Fibroblast of lung (primary cell): ENCODE data around the gene PDGFB. TPM values are rescaled to one million over a fixed set of nuclear protein-coding genes. Genes with fewer than 3 reads are reported as not detected.

Experiments
- DNase-seq, 2 donors: peaks; one replicate each; pipeline versions ENCODE4 v3.0.0 to v3.0.0-alpha.2; 2010; ENCODE audit warnings: low read depth in 2 of 2
- H2AFZ ChIP-seq: 2 replicates; pipeline ENCODE4 v1.5.1; 2012; ENCODE audit warnings: low read length, control low read depth, inconsistent platforms
- H3K27ac ChIP-seq: 2 replicates; pipeline ENCODE4 v1.5.1; 2011; ENCODE audit warnings: low read length, control low read depth; ENCODE audit not compliant: insufficient read depth
- H3K27me3 ChIP-seq: 2 replicates; pipeline ENCODE4 v1.5.1; 2011; ENCODE audit warnings: mild to moderate bottlenecking, low read length; ENCODE audit not compliant: control insufficient read depth, insufficient read depth
- H3K36me3 ChIP-seq: 2 replicates; pipeline ENCODE4 v1.5.1; 2011; ENCODE audit warnings: low read length; ENCODE audit not compliant: control insufficient read depth, insufficient read depth
- H3K4me1 ChIP-seq: 2 replicates; pipeline ENCODE4 v1.5.1; 2011; ENCODE audit warnings: low read length; ENCODE audit not compliant: control insufficient read depth, insufficient read depth; ENCODE audit errors: extremely low read depth
- H3K4me2 ChIP-seq: 2 replicates; pipeline ENCODE4 v1.5.1; 2011; ENCODE audit warnings: low read length, control low read depth; ENCODE audit not compliant: insufficient read depth; ENCODE audit errors: extremely low read depth
- H3K4me3 ChIP-seq, 4 experiments: fragments of 200-600 bp in 1 of 4; sonication (generic) in 1 of 4; replicated peaks in 1 of 4; 2 replicates each; pipeline ENCODE4 v1.5.1; 2011 to 2016; ENCODE audit warnings: low read length in 4 of 4, low read depth in 3 of 4, mild to moderate bottlenecking in 3 of 4, control low read depth in 2 of 4, inconsistent platforms in 1 of 4, mixed read lengths in 1 of 4; ENCODE audit not compliant: insufficient read depth in 1 of 4; ENCODE audit errors: control extremely low read depth in 1 of 4
- H3K79me2 ChIP-seq: 2 replicates; pipeline ENCODE4 v1.5.1; 2012; ENCODE audit warnings: mild to moderate bottlenecking, low read length, inconsistent platforms; ENCODE audit not compliant: control insufficient read depth, insufficient read depth
- H3K9ac ChIP-seq: 2 replicates; pipeline ENCODE4 v1.5.1; 2011; ENCODE audit warnings: mild to moderate bottlenecking, low read length, control low read depth; ENCODE audit not compliant: insufficient read depth
- H3K9me3 ChIP-seq: 2 replicates; pipeline ENCODE4 v1.5.1; 2012; ENCODE audit warnings: low read depth, low read length; ENCODE audit not compliant: control insufficient read depth, insufficient read depth
- H4K20me1 ChIP-seq: 2 replicates; pipeline ENCODE4 v1.5.1; 2011; ENCODE audit warnings: low read length; ENCODE audit not compliant: control insufficient read depth, insufficient read depth; ENCODE audit errors: extremely low read depth
- CTCF ChIP-seq, 2 donors: IDR thresholded peaks in 1 of 2; conservative IDR thresholded peaks in 1 of 2; 1 replicate in 1 of 2; 2 replicates in 1 of 2; pipeline ENCODE4 v1.5.1; 2011 to 2012; ENCODE audit warnings: low read length in 2 of 2, control low read depth in 1 of 2, inconsistent platforms in 1 of 2, low read depth in 1 of 2, mild to moderate bottlenecking in 1 of 2
- EZH2 ChIP-seq: IDR thresholded peaks from 2 replicates; pipeline ENCODE4 v1.5.1; 2012; ENCODE audit warnings: low read length, control low read depth, mild to moderate bottlenecking; ENCODE audit errors: missing control alignments
- polyA plus RNA-seq, 2 donors: library from polyadenylated mRNA; depleted of rRNA in 1 of 2; stranded (reverse) in 1 of 2; unstranded in 1 of 2; fragments of >200 nt; gene quantifications; 2 replicates each; pipeline ENCODE4 v1.2.1, GENCODE V29; 2011 to 2012; ENCODE audit warnings: missing spikeins in 1 of 2
- total RNA-seq: library from RNA; depleted of rRNA; stranded (reverse); fragments of >200 nt; gene quantifications from 2 replicates; pipeline ENCODE4 v1.2.1, GENCODE V29; 2014

PDGFB gene
- total and polyA plus RNA-seq, 2 donors (not counting 1 experiment from before 2014, with no cell fraction given): under 0.01 to 0.50 TPM

GRCh38 chr22:39177456-39177775 is 67.4 kb downstream of the PDGFB start:
- TF ChIP-seq CTCF (conservative IDR thresholded peaks at IDR 0.05 in 1 of 2, IDR thresholded peaks at IDR 0.05 in 1 of 2; ENCODE audit: low read depth in 1 of 2, low read length in 2 of 2) (no peak), EZH2 (no peak)
- Histone ChIP-seq H3K27me3 (no peaks in the 10 kb centered on the region), H3K4me1 (peaks cover 38% of the 10 kb centered on the region), H3K27ac (no peak overlapping the region), H3K9ac (no peak overlapping the region), H4K20me1 (no peaks in the 10 kb centered on the region), H3K9me3 (no peaks in the 10 kb centered on the region), H3K4me2 (no peak overlapping the region), H2AFZ (no peak overlapping the region), H3K79me2 (no peaks in the 10 kb centered on the region), H3K36me3 (no peaks in the 10 kb centered on the region), H3K4me3 (no peak overlapping the region)
- no peak for DNase-seq

DNA sequence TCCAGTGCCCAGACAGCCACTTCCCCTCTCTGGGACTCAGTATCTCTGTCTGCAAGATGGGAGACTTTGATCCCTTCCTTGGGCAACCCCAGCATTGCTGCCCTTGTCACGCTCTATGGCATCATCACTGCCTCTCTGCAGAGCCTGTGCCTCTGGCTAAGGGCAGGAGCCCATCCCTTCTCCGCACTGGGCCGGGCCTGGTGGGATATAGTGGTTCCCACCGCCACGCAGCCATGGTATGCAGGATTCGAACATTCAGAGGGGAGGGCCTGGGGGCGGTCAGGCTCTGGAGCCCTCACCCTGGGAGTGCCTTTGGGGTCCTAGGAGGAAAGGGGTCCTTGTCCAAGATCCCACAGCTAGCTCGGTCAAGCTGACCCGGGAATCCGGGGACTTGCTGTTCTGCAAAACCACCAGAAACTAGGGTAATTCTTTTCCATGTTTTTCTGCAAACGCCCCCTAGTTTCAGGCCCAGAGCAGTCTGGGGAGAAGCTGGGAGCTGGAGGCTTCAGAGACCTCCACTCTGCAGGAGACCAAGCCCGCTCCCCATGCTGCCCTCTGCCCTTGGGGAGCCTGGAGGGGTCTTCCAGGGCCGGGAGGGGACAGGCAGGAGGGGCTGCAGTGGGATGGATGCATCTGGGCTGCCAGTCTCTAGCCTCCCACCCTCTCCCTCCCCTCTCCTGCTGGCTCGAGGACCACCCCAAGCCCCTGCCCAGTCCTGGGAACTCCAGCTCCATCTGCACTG is 67.9 kb downstream of the PDGFB start:
- Histone ChIP-seq H3K27ac (peak overlapping the region; percentile 89), H3K36me3 (no peaks in the 10 kb centered on the region), H4K20me1 (no peaks in the 10 kb centered on the region), H2AFZ (no peak overlapping the region), H3K4me1 (peaks cover 38% of the 10 kb centered on the region), H3K9ac (no peak overlapping the region), H3K4me3 (no peak overlapping the region), H3K9me3 (no peaks in the 10 kb centered on the region), H3K27me3 (no peaks in the 10 kb centered on the region), H3K4me2 (no peak overlapping the region), H3K79me2 (no peaks in the 10 kb centered on the region)
- TF ChIP-seq EZH2: no peak
- TF ChIP-seq CTCF (conservative IDR thresholded peaks at IDR 0.05 in 1 of 2, IDR thresholded peaks at IDR 0.05 in 1 of 2; ENCODE audit: low read depth in 1 of 2, low read length in 2 of 2): no peak
- DNase-seq: no peak

DNA sequence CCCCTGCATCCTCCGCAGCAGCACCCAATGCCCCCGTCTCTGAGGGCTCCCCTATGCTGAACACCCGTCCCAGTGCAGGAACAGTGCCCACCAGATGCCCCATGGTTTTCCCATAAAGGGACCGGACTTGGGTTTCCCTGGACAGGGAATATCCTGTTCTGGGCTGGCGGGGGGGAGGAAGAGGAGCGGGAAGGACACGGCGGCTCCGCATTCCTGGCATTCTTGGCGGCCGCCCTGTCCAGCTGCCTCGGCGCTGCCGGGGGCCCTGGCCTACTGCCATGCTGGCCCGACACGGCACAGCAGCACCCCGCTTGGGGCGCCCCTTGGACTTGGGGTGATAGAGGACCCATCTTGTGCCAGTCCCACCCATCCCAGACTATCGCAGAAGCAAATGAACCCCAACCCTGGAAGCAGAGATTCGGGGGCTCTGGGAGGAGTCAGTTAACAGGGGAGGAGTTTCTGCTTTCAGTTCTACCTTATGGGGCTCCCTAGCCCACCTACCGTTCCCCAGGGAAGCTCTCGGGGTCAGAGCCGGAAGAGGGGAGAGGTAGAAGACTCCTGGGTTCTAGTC is 68.6 kb downstream of the PDGFB start:
- no peaks in the 10 kb centered on the region for H3K9me3 ChIP-seq
- no peak overlapping the region for H3K4me3 ChIP-seq
- H3K36me3 ChIP-seq: no peaks in the 10 kb centered on the region
- peak overlapping the region; percentile 41 for H3K4me2 ChIP-seq
- H3K4me1 ChIP-seq: peaks cover 38% of the 10 kb centered on the region
- H3K27ac ChIP-seq: peak overlapping the region; percentile 89
- DNase-seq: peak; percentile 43 to 74
- H3K79me2 ChIP-seq: no peaks in the 10 kb centered on the region
- H2AFZ ChIP-seq: no peak overlapping the region
- no peaks in the 10 kb centered on the region for H3K27me3 ChIP-seq
- TF ChIP-seq CTCF (conservative IDR thresholded peaks at IDR 0.05 in 1 of 2, IDR thresholded peaks at IDR 0.05 in 1 of 2; ENCODE audit: low read depth in 1 of 2, low read length in 2 of 2): no peak
- no peak for TF ChIP-seq EZH2
- no peaks in the 10 kb centered on the region for H4K20me1 ChIP-seq
- H3K9ac ChIP-seq: no peak overlapping the region
